Stomach (tissue), 9 donors: ENCODE results near the gene THUMPD3. TPM values are rescaled to one million over a fixed set of nuclear protein-coding genes. Genes with fewer than 3 reads are reported as not detected.

Experiments
- DNase-seq, 2 donors: peaks; one replicate each; pipeline versions ENCODE4 v3.0.0 to v3.0.0-alpha.2; 2013 to 2019
- H3K27ac ChIP-seq, 5 donors: fragments of 200-600 bp in 4 of 5; sonication (generic) in 4 of 5; one replicate each; pipeline ENCODE4 v1.5.1; 2013 to 2019; ENCODE audit warnings: mild to moderate bottlenecking in 1 of 5, moderate library complexity in 1 of 5
- H3K27me3 ChIP-seq, 3 donors: fragments of 200-600 bp; sonication (generic); one replicate each; pipeline ENCODE4 v1.5.1; 2017 to 2019; ENCODE audit warnings: mixed run types in 1 of 3
- H3K36me3 ChIP-seq, 4 donors: fragments of 200-600 bp; sonication (generic); 1 replicate in 3 of 4; 2 replicates in 1 of 4; pipeline ENCODE4 v1.5.1; 2016 to 2019
- H3K4me1 ChIP-seq, 4 donors: fragments of 200-600 bp; sonication (generic); one replicate each; pipeline ENCODE4 v1.5.1; 2016 to 2019
- H3K4me3 ChIP-seq, 4 donors: fragments of 200-600 bp; sonication (generic) in 3 of 4; one replicate each; pipeline ENCODE4 v1.5.1; 2016 to 2019; ENCODE audit warnings: mild to moderate bottlenecking in 1 of 4
- H3K9me3 ChIP-seq, 4 donors: fragments of 200-600 bp; sonication (generic); one replicate each; pipeline ENCODE4 v1.5.1; 2016 to 2019
- CTCF ChIP-seq, 7 experiments: fragments of 450-650 bp in 4 of 7; fragments of 200-600 bp in 3 of 7; sonication (generic) in 3 of 7; IDR thresholded peaks; one replicate each; pipeline ENCODE4 v1.5.1; 2016 to 2019; ENCODE audit warnings: antibody characterized with exemption in 7 of 7, control low read depth in 2 of 7, mild to moderate bottlenecking in 1 of 7
- EP300 ChIP-seq: sonication (generic); formaldehyde crosslinking; IDR thresholded peaks from one replicate; pipeline ENCODE4 v1.6.1; 2017; ENCODE audit warnings: antibody characterized with exemption
- POLR2A ChIP-seq, 4 donors: fragments of 450-650 bp; IDR thresholded peaks; one replicate each; pipeline ENCODE4 v1.6.1; 2016; ENCODE audit warnings: antibody characterized with exemption in 4 of 4, control low read depth in 2 of 4, mild to moderate bottlenecking in 1 of 4, moderate library complexity in 1 of 4
- POLR2AphosphoS5 ChIP-seq, 3 donors: sonication (generic); formaldehyde crosslinking; IDR thresholded peaks; one replicate each; pipeline ENCODE4 v1.6.1; 2016; ENCODE audit warnings: antibody characterized with exemption in 3 of 3
- WGBS, 5 donors: extraction: QIAGEN DNeasy Blood & Tissue Kit in 3 of 5; methylation state at CpG; one replicate each; pipeline versions ENCODE4 v1.1.5 to v1.1.7; 2013 to 2018; 5-methylcytosine and 5-hydroxymethylcytosine counted together
- intact Hi-C: fragments of 100-400 bp; cut with DNase I; formaldehyde crosslinking; loops from one replicate; pipeline ENCODE4 v1.15.1; 2023; ENCODE audit warnings: low total_unique reads
- polyA plus RNA-seq, 3 donors: library from polyadenylated mRNA; stranded (reverse); fragments of 200-250 nt; gene quantifications; one replicate each; pipeline ENCODE4 v1.2.3, GENCODE V29; 2013
- total RNA-seq, 5 donors: library from RNA; depleted of rRNA; stranded (reverse); fragments of >200 nt; gene quantifications; one replicate each; pipeline versions ENCODE4 v1.1.0 to v1.2.3, GENCODE V29; 2014 to 2016
- donor health status: healthy with polysubstance abuse.
- donor health status: Bipolar disorder and iron deficiency.
- donor health status: healthy.

Gene THUMPD3
- total and polyA plus RNA-seq, 8 donors: 4.7 to 255 (median 24.1) TPM

GRCh38 chr3:9322780-9323179, 40.1 kb upstream of the THUMPD3 start:
- no peak for DNase-seq
- Histone ChIP-seq H3K9me3 (no peaks in the 10 kb centered on the region), H3K36me3 (peaks cover 0 to 3% (median 0%) of the 10 kb centered on the region in 4 donors), H3K4me1 (peaks cover 0 to under 1% (median 0%) of the 10 kb centered on the region in 4 donors), H3K27me3 (no peaks in the 10 kb centered on the region), H3K4me3 (no peak overlapping the region), H3K27ac (no peak overlapping the region)
- intact Hi-C loops: no loop called here
- TF ChIP-seq CTCF (IDR thresholded peaks at IDR 0.05) (no peak), EP300 (no peak), POLR2A (IDR thresholded peaks at IDR 0.05) (no peak), POLR2AphosphoS5 (IDR thresholded peaks at IDR 0.05) (no peak)
- 87 to 96% (median 94%) methylated on average over 2 of the region's 2 CpGs for WGBS, 5 donors

DNA sequence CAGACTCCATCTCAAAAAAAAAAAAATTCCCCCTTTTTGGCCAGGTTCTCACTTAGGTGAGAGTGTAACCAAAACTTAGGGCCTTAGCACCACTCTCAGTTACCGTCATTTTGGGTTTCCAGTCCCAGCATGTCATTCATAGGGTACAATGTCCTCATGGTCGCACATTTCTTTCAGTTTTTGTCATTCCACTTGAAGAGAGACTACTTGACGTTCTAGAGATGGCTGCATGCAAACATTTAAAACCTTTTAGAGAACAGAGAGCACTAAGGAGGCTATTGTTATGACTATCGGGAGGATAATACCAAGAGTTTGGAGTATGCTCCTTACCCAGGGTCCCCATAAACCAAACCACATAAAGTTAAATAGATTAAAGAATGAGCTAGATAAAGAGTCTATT, 37.9 kb upstream of the THUMPD3 start:
- intact Hi-C loops: no loop called here
- DNase-seq: no peak
- Histone ChIP-seq H3K4me3 (no peak overlapping the region), H3K27me3 (no peaks in the 10 kb centered on the region), H3K36me3 (peaks cover 0 to 3% (median 0%) of the 10 kb centered on the region in 4 donors), H3K27ac (no peak overlapping the region), H3K4me1 (no peaks in the 10 kb centered on the region), H3K9me3 (no peaks in the 10 kb centered on the region)
- 70 to 93% (median 76%) methylated on average over 4 of the region's 4 CpGs for whole genome bisulfite sequencing, 5 donors
- TF ChIP-seq EP300: no peak
- TF ChIP-seq POLR2AphosphoS5 (IDR thresholded peaks at IDR 0.05): no peak
- no peak for TF ChIP-seq CTCF (IDR thresholded peaks at IDR 0.05)
- no peak for TF ChIP-seq POLR2A (IDR thresholded peaks at IDR 0.05)

- Histone ChIP-seq H3K9me3 (no peaks in the 10 kb centered on the region), H3K27me3 (no peaks in the 10 kb centered on the region), H3K4me1 (no peaks in the 10 kb centered on the region), H3K36me3 (peaks cover 0 to 3% (median 0%) of the 10 kb centered on the region in 4 donors), H3K4me3 (no peak overlapping the region), H3K27ac (no peak overlapping the region)
- DNase-seq: no peak
- no peak for TF ChIP-seq EP300
- TF ChIP-seq CTCF (IDR thresholded peaks at IDR 0.05): no peak
- no peak for TF ChIP-seq POLR2AphosphoS5 (IDR thresholded peaks at IDR 0.05)
- no peak for TF ChIP-seq POLR2A (IDR thresholded peaks at IDR 0.05)
- intact Hi-C loops: no loop called here
- 73 to 90% (median 84%) methylated on average over 1 of the region's 1 CpG for WGBS, 5 donors
These were observed 35.3 kb upstream of the THUMPD3 start for GRCh38 chr3:9327578-9327977.

GRCh38 chr3:9330166-9330703, 32.6 kb upstream of the THUMPD3 start:
- Histone ChIP-seq H3K9me3 (no peaks in the 10 kb centered on the region), H3K27me3 (no peaks in the 10 kb centered on the region), H3K36me3 (no peaks in the 10 kb centered on the region), H3K4me1 (no peaks in the 10 kb centered on the region), H3K27ac (no peak overlapping the region), H3K4me3 (no peak overlapping the region)
- intact Hi-C loops: no loop called here
- DNase-seq: no peak
- TF ChIP-seq POLR2A (IDR thresholded peaks at IDR 0.05): no peak
- TF ChIP-seq EP300: no peak
- WGBS, 5 donors: 78 to 86% (median 80%) methylated on average over 7 of the region's 7 CpGs

DNA sequence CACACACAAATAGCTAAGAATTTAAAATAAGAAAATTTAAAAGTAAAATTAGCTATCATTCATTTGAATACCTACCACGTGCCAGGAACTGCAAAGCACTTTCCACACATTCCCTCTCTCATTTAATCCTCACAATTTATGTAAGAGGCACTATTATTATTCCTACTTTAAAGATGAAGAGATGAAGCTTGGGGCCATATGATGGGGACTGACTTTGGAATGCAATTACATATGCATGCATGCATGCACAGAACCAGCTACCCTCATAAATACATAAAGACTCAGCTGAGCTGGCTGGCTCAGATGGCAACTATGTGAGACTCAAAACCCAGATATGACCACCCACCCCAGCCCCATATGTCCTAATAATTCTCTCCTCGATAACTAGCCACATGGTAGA, 31.7 kb upstream of the THUMPD3 start:
- WGBS, 5 donors: 67 to 85% (median 77%) methylated on average over 2 of the region's 2 CpGs
- Histone ChIP-seq H3K36me3 (no peaks in the 10 kb centered on the region), H3K27ac (no peak overlapping the region), H3K27me3 (no peaks in the 10 kb centered on the region), H3K4me1 (no peaks in the 10 kb centered on the region), H3K4me3 (no peak overlapping the region), H3K9me3 (no peaks in the 10 kb centered on the region)
- TF ChIP-seq POLR2A (IDR thresholded peaks at IDR 0.05) (no peak), EP300 (no peak), CTCF (IDR thresholded peaks at IDR 0.05) (no peak), POLR2AphosphoS5 (IDR thresholded peaks at IDR 0.05) (no peak)
- intact Hi-C loops: no loop called here
- no peak for DNase-seq
